HG03460 (cell line): Measurements from ENCODE around the gene SNTG2.

Experiments
- ATAC-seq: cut with Tn5 transposase; IDR thresholded peaks from one replicate; pipeline ENCODE4 v1.9.1; 2021; ENCODE audit not compliant: unreplicated experiment

Gene SNTG2

DNA sequence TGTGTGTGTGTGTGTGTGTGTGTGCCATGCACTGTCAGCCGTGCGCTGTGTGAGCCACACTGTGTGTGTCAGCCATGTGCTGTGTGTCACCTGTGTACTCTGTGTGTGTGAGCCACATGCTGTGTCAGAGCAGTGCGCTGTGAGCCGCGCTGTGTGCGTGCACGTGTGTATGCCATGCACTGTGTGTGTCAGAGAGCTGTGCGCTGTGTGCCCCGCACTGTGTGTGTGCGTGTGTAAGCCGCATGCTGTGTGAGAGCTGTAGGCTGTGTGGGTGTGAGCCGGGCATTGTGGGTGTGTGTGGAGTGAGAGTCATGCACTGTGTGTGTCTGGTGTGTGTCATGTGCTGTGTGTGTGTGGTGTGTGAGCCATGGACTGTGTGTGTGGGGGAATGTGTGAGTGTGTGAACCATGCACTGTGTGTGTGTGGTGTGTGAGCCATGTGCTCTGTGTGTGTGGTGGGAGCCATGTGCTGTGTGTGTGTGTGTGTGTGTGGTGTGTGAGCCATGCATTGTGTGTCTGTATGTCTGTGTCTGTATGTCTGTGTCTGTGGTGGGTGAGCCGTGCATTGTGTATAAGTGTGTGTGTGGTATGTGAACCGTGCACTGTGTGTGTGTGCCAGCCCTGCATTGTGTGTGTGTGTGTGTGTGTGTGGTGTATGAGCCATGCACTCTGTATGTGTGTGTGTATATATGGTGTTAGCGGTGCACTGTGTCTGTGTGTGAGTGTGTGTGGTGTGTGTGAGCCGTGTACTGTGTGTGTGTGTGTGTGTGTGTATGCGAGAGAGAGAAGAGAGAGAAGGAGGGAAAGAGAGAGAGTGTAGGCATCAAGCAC is 356.3 kb downstream of the SNTG2 start:
- ATAC-seq: no peak

DNA sequence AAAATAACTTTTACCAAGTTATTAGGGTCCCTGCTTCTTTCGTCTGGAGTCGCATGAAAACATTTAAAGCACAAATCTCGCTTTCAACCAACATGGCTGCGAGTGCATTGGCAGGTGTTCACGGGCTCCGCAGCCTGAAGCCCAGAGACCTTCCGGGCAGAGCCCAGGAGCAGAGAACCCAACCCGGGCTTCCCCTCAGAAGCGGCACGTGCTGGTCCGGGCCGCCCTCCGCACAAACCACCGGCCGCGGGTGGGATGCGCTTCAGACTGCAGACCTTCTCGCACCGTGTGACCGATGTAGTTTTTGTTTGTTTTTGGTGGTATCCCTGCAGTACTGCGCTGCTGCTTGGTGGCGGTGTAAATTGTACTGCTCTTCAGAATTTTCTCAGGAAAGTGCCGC is 357.0 kb downstream of the SNTG2 start:
- ATAC-seq: no peak

DNA sequence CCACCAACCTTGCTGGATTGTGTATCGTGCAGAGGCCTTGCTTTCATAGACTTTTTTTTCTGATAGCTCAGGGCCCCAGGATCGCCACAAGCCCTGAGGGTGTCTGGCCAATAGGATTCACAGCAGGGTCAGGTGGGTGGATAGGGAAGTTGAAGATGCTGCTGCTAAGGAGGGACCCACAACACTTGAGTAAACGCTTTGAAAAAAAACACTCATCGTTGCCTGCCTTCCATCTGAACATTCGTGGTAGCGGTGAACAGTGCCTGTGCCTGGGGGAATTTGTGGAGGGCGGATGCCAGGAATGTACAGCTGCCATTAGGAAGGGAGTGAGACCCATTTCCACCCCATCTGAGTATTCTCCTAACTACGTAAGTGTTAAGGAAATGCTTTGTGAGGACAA is 358.0 kb downstream of the SNTG2 start:
- no peak for ATAC-seq

DNA sequence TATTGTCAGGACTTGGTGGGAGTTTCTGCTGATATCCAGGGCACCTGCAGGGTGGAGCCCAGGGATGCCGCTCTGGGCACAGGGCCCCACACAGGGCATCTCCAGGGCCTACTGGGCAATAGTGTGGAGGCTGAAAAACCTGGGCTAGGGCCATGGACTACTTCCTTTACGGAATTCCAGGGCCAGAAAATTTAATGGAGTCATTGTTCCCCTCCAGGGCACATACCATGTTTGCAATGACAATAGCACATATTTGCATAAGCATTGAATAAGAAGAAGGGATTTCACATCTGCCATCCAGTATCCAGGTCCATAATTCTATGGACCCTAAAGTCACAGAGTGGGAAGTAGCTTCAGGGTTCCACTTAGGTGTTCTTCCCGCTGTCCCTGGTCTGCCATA is 358.9 kb downstream of the SNTG2 start:
- ATAC-seq: no peak

DNA sequence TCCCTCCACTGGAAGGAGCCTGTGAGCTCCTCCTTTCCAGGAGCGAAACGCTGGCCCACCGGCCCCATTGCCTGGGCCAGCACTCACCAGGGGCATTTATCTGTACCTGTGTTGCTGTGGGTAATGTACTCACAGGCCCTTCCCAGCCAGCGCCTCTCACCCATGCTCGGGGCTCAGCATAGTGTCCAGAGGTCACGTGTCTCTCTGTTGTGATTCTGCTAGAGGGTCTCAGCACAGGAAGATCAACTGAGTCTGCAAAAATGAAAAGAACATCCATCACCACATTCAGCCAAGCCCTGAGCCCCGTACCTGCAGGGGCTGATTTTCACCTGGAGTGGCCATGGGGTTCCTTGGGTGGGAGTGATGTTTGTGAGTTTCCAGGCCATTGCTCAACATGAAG is 359.6 kb downstream of the SNTG2 start:
- no peak for ATAC-seq

DNA sequence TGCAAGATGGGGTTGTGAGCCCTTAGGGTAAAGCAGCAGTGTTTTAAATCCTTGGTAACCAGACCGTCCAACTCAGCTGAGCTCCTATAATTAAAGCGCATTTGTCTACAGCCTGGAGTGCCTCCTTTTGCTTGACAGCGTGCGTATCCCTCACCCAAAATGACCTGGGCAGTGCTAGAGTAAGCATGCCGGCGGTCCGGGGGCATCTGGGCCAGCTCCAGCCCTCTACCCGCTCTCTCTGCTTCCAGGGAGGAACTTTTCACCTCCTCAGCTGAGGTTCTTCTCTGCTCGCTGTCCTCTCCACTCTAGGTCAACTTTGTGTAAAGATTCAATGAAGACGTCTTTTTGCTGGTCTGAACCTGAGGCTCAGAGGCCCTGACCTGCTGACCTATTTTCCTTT is 360.2 kb downstream of the SNTG2 start:
- ATAC-seq: no peak

DNA sequence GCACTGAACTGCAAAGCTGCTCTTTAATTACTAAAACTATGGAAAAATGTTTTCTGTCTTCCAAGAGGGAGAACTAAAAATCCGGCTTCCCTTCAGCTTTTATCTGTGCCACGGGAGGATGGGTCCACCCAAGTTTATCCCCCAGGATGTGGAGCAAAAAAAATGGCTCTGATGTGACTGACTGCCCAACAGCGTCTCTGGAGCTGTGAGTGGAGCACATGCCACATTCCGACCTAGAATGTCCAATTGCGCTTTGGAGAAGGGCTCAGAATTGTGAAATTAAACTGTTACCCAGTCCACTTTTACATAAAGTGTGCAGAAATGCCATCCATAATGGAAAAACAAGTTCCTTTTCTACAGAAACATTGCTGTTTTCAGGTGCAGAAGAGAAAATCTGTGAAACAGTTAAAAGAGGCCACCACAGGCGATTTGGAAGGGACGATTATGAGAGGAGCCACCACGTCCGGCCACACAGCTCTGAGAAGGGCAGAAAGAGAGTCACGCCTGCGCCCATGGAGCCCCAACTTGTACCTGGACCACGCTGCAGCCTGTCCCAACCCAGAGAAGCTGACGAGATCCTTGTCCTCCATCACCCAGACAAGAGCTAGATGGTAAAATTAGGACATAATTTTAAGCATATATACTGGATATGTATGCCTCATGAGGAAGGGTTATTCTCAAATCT is 362.7 kb downstream of the SNTG2 start:
- ATAC-seq: no peak

DNA sequence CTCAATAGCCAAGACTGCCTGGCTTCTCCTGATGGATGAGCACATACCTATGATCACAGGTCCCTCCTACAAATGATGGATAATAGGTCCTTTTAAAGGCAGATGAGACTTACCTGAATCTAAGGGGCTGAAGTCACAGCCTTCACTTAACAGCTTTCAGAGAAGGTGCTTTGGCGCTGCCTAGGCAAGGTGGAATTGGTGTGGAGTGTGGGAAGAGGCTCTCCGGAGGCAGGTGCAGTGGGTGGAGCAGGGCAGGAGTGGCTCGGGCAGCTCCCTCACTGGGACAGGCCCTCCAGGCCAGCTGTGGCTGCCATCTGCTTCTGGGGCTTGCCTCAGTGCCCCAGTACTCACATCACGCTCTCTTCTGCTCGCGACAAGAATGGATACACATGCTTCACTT is 363.6 kb downstream of the SNTG2 start:
- ATAC-seq: no peak

DNA sequence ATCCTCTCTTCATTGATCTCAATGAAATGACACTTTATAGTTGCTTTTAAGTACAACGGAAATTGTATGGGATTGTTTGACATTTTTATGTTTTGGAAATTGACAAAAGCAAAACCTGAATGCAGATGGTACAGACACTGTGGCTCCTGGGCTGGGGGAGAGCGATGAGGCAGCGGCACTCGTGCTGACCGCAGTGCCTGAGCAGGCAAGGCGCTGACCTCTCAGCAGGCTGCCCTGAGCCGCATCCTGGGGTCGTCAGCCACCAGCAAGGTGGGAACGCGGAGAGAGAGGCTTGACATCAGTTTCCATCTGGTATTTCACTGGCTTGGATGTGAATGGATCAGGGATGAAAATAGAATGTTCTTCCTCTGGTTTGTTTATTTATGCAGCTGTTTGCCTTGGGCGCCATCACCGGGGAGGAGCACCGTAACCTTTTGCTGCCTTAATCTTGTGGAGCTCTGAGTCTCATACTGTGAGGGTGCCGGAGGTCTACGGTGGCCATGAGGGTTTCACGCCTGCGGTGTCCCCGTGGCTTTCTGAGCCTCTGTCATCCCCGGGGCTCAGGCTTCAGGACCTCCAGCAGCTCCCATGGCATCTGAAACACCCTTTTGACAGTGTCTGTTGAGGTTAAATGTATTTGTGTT is 367.8 kb downstream of the SNTG2 start:
- no peak for ATAC-seq

DNA sequence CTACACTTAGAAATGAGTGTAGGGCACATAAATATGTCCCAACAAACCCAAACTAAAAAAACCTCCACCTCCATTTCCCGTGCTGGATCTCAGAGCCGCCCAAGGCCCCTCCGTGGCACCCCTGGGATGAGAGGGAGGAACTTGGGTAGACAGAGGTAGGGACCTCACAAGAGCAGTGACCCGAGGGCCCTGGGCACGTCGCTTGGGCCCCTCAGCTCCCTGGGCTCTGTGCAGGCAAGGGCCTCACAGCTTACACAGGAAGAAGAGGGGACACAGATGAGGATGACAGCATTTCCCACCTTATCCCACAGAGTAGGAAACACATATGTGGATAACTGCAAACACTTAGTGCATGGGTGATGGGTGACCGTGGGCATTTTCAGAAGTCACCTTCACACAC is 368.7 kb downstream of the SNTG2 start:
- ATAC-seq: no peak

DNA sequence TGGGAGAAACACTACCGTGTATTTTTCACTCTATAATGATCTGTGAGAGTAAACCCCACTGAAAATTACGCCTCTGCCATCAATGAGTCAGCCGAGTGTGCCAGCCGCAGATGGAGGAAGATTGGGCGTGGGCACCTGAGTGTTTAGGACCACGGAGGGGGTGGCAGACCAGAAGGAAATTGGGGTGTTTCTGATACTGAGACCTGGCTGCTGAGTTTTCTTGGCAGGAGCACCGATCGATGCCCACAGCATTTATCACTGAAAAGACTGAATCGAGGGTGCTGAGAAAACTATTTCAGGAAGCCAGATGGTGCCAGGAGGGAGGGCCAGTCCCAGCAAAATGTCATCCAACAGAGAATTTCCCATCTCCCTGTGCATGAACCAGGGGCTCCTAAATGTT is 370.7 kb downstream of the SNTG2 start:
- ATAC-seq: no peak

DNA sequence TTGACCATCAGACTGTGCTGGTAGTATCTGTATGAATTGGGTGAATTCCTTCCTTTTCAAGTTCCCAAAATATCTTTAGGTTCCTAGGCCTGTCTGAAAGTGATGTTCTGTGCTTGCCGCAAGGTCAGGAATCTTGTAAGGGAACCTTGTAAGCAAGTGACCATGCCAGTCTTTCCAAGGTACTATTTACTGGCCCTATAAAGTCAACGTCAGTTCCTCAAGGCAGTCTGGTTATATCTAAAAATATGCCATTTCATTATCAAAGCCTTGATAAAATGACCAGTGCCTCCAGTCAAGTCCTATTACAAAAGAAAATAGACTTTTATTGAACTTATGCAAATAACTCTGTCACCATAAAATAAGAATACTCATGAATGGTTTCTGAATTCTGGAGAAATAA is 374.2 kb downstream of the SNTG2 start:
- ATAC-seq: no peak

DNA sequence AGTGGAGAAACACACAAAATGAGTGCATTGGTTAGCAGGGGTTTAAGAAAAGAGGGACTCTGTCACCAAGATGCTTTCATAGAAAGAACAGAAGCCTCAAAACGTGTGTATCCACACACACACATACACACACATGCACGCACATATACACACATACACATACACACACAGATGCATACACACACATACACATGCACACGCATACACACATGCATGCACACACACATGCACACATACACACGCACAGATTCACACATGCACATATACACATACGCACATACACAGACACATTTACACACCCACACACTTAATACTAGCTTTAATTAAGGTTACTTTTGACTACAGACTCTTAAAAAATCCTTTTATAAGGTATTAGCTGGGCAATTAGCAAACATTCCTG is 378.0 kb downstream of the SNTG2 start:
- ATAC-seq: no peak

DNA sequence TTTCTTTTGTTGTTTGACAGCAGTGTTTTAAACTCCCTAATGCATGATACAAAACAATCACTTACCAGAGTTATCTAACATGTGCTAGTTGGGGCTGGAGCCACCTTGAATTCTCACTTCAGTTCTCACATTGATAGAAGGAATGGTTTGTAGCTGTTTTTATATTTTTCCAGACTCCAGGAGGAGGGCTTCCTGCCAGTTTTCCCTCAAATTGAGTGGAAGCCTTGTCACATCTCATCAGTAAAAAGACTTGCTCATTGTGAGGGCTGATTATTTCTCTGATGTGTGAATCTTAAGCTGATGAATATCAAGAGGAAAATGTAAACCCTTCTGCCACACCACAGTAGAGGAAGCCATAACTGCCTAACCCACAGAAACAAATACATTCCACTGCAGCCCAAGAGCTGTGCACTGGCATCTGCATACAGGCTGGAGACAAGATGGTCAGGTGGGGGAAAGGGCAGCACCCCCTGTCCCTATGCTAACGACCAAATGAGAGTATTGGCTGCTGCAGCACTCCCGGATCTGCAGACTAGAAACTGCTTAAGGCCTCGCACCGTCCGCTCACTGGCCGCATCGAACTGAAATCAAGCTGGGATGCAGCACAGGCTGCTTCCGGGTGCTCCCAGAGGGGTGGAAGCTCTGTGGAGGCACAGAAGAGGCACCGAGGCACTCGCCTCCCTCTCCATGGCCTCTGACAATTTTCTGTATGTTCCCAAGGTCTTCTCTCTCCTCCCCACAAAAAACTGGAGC is 388.9 kb downstream of the SNTG2 start:
- ATAC-seq: no peak

DNA sequence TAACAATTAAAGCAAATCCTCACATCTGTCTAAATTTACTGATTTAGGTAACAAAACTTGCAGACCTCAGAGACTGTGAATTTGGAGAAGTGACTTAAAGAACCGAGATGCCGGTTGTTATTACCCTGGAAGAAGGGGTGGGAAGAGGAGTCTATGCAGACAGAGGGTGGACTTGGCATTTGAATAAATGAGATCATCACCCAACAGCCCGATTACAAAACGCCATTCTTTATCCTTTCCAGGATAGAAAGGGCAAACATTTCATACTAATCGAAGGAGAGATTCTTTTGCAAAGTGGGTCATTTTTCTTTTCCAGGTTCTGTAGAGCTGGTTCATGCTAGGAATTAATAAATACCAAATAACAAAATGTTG is 389.5 kb downstream of the SNTG2 start:
- ATAC-seq: no peak

DNA sequence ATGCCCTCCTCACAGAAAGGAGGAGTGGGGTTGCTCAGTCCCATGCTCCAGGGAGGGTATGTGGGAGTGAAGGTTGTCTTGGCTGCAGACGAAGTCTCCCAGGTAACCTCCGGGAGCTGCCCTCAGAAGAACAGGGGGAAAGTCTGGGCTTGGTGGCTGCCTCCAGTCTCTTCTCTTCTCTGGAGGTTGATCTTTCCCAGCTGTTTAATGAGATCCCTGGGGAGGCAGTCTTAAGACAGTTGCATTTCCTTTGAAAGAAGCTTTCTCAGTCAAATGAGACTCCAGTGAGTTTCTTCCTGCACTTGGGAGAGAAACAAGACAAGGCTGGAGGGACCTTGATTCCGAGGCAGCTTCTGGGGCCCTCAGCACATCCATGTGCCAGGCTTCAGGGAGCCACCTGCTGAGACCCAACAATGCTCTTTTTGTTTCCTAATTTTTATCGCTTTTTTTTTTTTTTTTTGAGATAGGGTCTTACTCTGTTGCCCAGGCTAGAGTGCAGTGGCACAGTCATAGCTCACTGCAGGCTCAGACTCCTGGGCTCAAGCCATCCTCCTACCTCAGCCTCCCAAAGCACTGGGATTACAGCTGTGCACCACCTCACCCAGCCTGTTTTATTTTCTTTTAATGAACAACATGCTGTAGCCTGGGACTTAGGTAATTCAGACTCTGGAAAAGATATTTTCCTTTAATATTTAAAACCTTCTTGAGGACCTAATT is 390.9 kb downstream of the SNTG2 start:
- ATAC-seq: no peak

DNA sequence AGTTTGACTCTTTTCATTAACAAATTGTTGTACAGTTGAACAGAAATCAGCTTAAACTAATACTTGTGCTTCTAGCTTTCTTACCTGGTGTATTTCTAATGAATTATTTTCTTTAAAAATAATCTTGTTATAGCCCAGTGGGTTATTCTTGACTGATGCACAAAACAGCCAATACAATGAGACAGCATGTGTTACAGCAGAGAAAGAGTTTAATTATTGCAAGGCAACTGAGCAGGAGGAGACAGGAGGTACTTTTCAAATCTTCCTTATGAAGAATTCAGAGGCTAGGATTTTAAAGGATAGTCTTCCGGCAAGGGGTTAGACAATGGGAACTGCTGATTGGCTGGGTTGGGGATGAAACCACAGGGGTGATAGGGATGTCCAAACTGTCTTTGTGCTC is 398.1 kb downstream of the SNTG2 start:
- ATAC-seq: no peak

DNA sequence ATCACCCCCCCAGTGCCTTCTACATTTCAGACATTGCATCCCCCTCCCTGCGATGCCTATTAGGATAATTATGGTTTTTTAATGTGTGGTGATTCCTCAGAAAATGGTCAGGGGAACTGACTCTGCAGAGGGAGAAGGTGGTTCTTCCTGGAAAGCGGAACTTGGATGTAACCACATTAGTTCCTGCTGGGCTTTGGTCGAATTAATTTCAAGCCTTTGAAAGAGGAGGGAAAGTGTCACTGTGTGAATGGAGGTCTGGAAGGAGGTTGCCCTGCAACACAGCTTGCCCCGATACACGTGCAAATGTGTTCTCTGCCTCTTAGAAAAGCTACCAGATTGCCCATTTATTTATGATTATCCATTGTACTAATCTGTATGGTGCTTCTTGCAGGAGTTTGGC is 399.5 kb downstream of the SNTG2 start:
- ATAC-seq: no peak

DNA sequence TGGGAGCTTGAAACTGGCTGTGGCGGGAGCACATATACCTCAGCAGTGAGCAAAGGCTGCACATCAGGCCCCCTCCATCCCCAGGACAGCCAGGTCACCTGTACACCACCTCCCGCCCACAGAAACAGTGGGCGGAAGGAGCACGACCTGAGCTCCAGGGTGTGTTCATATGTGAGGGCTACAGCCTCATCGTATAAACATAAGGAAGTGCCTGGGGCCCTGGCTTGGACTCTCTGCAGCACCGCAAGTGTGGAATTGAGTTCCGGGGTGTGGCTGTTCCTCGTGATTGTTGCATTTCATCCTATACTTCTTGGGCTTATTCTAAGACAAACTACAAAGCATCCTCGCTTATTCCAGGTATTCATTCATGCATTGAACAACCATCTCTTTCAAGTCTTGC is 402.5 kb downstream of the SNTG2 start:
- no peak for ATAC-seq

DNA sequence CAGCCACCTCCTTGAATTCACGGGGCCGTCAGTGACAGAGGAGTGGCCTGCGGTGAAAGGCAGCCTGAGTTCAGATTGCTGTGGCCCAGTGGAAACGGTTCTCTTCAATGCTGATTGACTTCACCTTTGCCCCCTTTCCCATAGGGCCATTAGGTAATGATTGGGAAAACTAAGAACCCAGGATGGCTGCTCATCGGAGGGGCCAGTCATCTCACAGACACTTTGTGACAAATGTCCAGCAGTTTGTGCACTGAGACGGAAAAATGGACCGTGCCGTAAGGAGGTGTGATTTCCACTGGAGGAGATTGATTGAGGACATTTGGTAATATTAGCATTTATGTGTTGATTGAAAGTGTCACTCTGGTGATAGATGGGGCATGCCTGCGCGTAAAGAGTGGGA is 402.9 kb downstream of the SNTG2 start:
- ATAC-seq: no peak

DNA sequence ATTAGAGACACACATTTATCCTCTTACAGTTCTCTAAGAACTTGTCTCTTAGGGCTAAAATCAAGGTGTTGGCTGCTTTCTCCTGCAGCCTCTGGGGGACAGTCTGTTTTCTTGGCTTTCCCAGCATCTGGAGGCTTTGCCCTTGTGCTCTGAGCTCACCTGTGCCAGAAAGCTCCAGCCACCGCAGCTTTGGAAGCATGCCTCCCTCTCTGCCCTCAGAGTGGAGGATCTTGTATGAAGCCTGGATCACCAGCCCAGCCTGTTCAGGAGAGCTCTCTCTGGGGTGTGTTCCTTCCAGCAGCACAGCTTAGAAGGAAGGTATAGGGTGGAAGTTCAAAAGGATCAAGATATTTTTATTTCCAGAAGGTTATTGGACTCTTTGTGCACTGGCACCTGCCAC is 409.5 kb downstream of the SNTG2 start:
- no peak for ATAC-seq
